Neuronal stem cell (in vitro differentiated cells): ENCODE measurements around the gene AUTS2.

ENCODE experiments used
- DNase-seq: peaks from one replicate; pipeline ENCODE4 v3.0.0-alpha.2; 2013; ENCODE audit warnings: low spot score
- H2AFZ ChIP-seq: one replicate; pipeline ENCODE4 v1.6.1; 2013; ENCODE audit warnings: mild to moderate bottlenecking, low read length, inconsistent platforms
- H2AK5ac ChIP-seq: 2 replicates; pipeline ENCODE4 v1.6.1; 2013; ENCODE audit warnings: low read depth, mild to moderate bottlenecking, inconsistent platforms, low read length, moderate library complexity, mixed read lengths
- H2BK120ac ChIP-seq: 2 replicates; pipeline ENCODE4 v1.6.1; 2013; ENCODE audit warnings: low read depth, mild to moderate bottlenecking, inconsistent platforms, low read length, moderate library complexity, mixed read lengths
- H2BK12ac ChIP-seq: one replicate; pipeline ENCODE4 v1.6.1; 2013; ENCODE audit warnings: low read length, inconsistent platforms
- H2BK15ac ChIP-seq: 2 replicates; pipeline ENCODE4 v1.6.1; 2013; ENCODE audit warnings: mild to moderate bottlenecking, low read length, inconsistent platforms, mixed read lengths
- H2BK5ac ChIP-seq: one replicate; pipeline ENCODE4 v1.6.1; 2013; ENCODE audit warnings: inconsistent platforms, mild to moderate bottlenecking, low read length, moderate library complexity
- H3K14ac ChIP-seq: one replicate; pipeline ENCODE4 v1.6.1; 2013; ENCODE audit warnings: low read length, inconsistent platforms
- H3K18ac ChIP-seq: 2 replicates; pipeline ENCODE4 v1.6.1; 2013; ENCODE audit warnings: low read length, inconsistent platforms
- H3K23ac ChIP-seq: 2 replicates; pipeline ENCODE4 v1.6.1; 2013; ENCODE audit warnings: low read depth, mild to moderate bottlenecking, mixed read lengths, low read length, inconsistent platforms; ENCODE audit not compliant: poor library complexity
- H3K27ac ChIP-seq: replicated peaks from 3 replicates; pipeline ENCODE4 v1.5.1; 2013; ENCODE audit warnings: low read length, inconsistent platforms
- H3K27me3 ChIP-seq, 3 experiments: 2 replicates each; pipeline ENCODE4 v1.6.1; 2013; ENCODE audit warnings: low read length in 3 of 3, mild to moderate bottlenecking in 2 of 3, inconsistent platforms in 1 of 3, low read depth in 1 of 3, mixed read lengths in 1 of 3, moderate library complexity in 1 of 3; ENCODE audit not compliant: control insufficient read depth in 3 of 3, insufficient read depth in 3 of 3
- H3K36me3 ChIP-seq, 2 donors: replicated peaks in 1 of 2; 2 replicates each; pipeline ENCODE4 v1.6.1; 2013; ENCODE audit warnings: low read length in 2 of 2; ENCODE audit not compliant: control insufficient read depth in 2 of 2, insufficient read depth in 2 of 2
- H3K4ac ChIP-seq: 2 replicates; pipeline ENCODE4 v1.6.1; 2013; ENCODE audit warnings: inconsistent platforms, mild to moderate bottlenecking, low read length, moderate library complexity
- H3K4me1 ChIP-seq, 2 donors: 1 replicate in 1 of 2; 2 replicates in 1 of 2; pipeline ENCODE4 v1.6.1; 2013; ENCODE audit warnings: low read length in 2 of 2, low read depth in 1 of 2; ENCODE audit not compliant: control insufficient read depth in 2 of 2, insufficient read depth in 1 of 2
- H3K4me2 ChIP-seq: one replicate; pipeline ENCODE4 v1.6.1; 2013; ENCODE audit warnings: mild to moderate bottlenecking, low read length, inconsistent platforms; ENCODE audit not compliant: insufficient read depth, poor library complexity, severe bottlenecking
- H3K4me3 ChIP-seq, 2 donors: 2 replicates each; pipeline ENCODE4 v1.5.1; 2013; ENCODE audit warnings: low read length in 2 of 2, mild to moderate bottlenecking in 2 of 2, inconsistent platforms in 1 of 2, moderate library complexity in 1 of 2
- H3K79me1 ChIP-seq: one replicate; pipeline ENCODE4 v1.6.1; 2013; ENCODE audit warnings: low read depth, mild to moderate bottlenecking, inconsistent platforms, low read length, moderate library complexity
- H3K9ac ChIP-seq: one replicate; pipeline ENCODE4 v1.6.1; 2013; ENCODE audit warnings: mild to moderate bottlenecking, low read depth, low read length, inconsistent platforms; ENCODE audit not compliant: poor library complexity
- H3K9me3 ChIP-seq, 2 donors: replicated peaks in 1 of 2; 2 replicates each; pipeline versions ENCODE3 to v1.6.1; 2013; ENCODE audit warnings: low read length in 2 of 2, mild to moderate bottlenecking in 2 of 2, inconsistent platforms in 1 of 2, low read depth in 1 of 2, mixed read lengths in 1 of 2, moderate library complexity in 1 of 2; ENCODE audit not compliant: control insufficient read depth in 2 of 2, insufficient read depth in 1 of 2
- H4K8ac ChIP-seq: one replicate; pipeline ENCODE4 v1.6.1; 2013; ENCODE audit warnings: low read depth, mild to moderate bottlenecking, inconsistent platforms, low read length, moderate library complexity
- H4K91ac ChIP-seq: one replicate; pipeline ENCODE4 v1.6.1; 2013; ENCODE audit warnings: low read length, low read depth, mild to moderate bottlenecking, inconsistent platforms; ENCODE audit not compliant: poor library complexity
- WGBS, 2 donors: extraction: QIAGEN DNeasy Blood & Tissue Kit; methylation state at CpG; one replicate each; pipeline ENCODE4 v1.1.7; 2013; ENCODE audit warnings: missing lambda C conversion rate in 2 of 2, mixed read lengths in 1 of 2; ENCODE audit not compliant: insufficient read length in 2 of 2, insufficient replicate concordance in 1 of 2; ENCODE audit errors: extremely low coverage in 2 of 2; 5-methylcytosine and 5-hydroxymethylcytosine counted together

The AUTS2 gene

GRCh38 chr7:70030745-70031144 lies 432.5 kb downstream of the AUTS2 start:
- Histone ChIP-seq H3K9me3 (peaks cover 0 to 7% of the 10 kb centered on the region in 2 donors), H3K14ac (no peak overlapping the region), H3K4me1 (peaks cover 4 to 11% of the 10 kb centered on the region in 2 donors), H3K23ac (no peak overlapping the region), H2AFZ (no peak overlapping the region), H3K27me3 (no peaks in the 10 kb centered on the region), H3K18ac (no peak overlapping the region), H2BK12ac (no peak overlapping the region), H3K36me3 (no peaks in the 10 kb centered on the region), H2AK5ac (no peak overlapping the region), H4K91ac (no peak overlapping the region), H3K4ac (no peak overlapping the region), H2BK5ac (no peak overlapping the region), H3K4me3 (no peak overlapping the region), H3K79me1 (no peaks in the 10 kb centered on the region), H4K8ac (no peak overlapping the region), H3K27ac (no peak overlapping the region), H2BK15ac (no peak overlapping the region), H2BK120ac (no peak overlapping the region), H3K4me2 (no peak overlapping the region), H3K9ac (no peak overlapping the region)
- WGBS, 2 donors = no CpG with 5 or more reads among the region's 3 CpGs
- no peak for DNase-seq

- H3K27me3 ChIP-seq = no peaks in the 10 kb centered on the region
- no peak overlapping the region for H2BK120ac ChIP-seq
- H3K14ac ChIP-seq = no peak overlapping the region
- H3K9me3 ChIP-seq = peaks cover 0 to 7% of the 10 kb centered on the region in 2 donors
- H3K27ac ChIP-seq = no peak overlapping the region
- no peak overlapping the region for H4K91ac ChIP-seq
- H2BK15ac ChIP-seq = no peak overlapping the region
- no peak overlapping the region for H3K4ac ChIP-seq
- H2BK5ac ChIP-seq = no peak overlapping the region
- H2AFZ ChIP-seq = no peak overlapping the region
- no peaks in the 10 kb centered on the region for H3K79me1 ChIP-seq
- no peak overlapping the region for H3K18ac ChIP-seq
- H2AK5ac ChIP-seq = no peak overlapping the region
- H3K23ac ChIP-seq = no peak overlapping the region
- no peaks in the 10 kb centered on the region for H3K36me3 ChIP-seq
- no peak overlapping the region for H3K4me2 ChIP-seq
- no peak overlapping the region for H3K9ac ChIP-seq
- WGBS, 2 donors = no CpG with 5 or more reads among the region's 4 CpGs
- H3K4me3 ChIP-seq = no peak overlapping the region
- H4K8ac ChIP-seq = no peak overlapping the region
- peaks cover 0 to 11% of the 10 kb centered on the region in 2 donors for H3K4me1 ChIP-seq
- DNase-seq = no peak
- H2BK12ac ChIP-seq = no peak overlapping the region
These were observed 433.0 kb downstream of the AUTS2 start for GRCh38 chr7:70031245-70031644.

- no peaks in the 10 kb centered on the region for H3K79me1 ChIP-seq
- no peak overlapping the region for H3K23ac ChIP-seq
- no peak overlapping the region for H2AK5ac ChIP-seq
- H3K4me1 ChIP-seq = peaks cover 0 to 11% of the 10 kb centered on the region in 2 donors
- no peak overlapping the region for H3K4me3 ChIP-seq
- H2BK5ac ChIP-seq = no peak overlapping the region
- H2AFZ ChIP-seq = no peak overlapping the region
- H3K18ac ChIP-seq = no peak overlapping the region
- no peak overlapping the region for H3K4ac ChIP-seq
- H4K91ac ChIP-seq = no peak overlapping the region
- H2BK12ac ChIP-seq = no peak overlapping the region
- H2BK15ac ChIP-seq = no peak overlapping the region
- H4K8ac ChIP-seq = no peak overlapping the region
- no peak overlapping the region for H2BK120ac ChIP-seq
- peaks cover 0 to 7% of the 10 kb centered on the region in 2 donors for H3K9me3 ChIP-seq
- no peaks in the 10 kb centered on the region for H3K36me3 ChIP-seq
- H3K27me3 ChIP-seq = no peaks in the 10 kb centered on the region
- no peak overlapping the region for H3K14ac ChIP-seq
- DNase-seq = no peak
- no peak overlapping the region for H3K27ac ChIP-seq
- H3K9ac ChIP-seq = no peak overlapping the region
- no peak overlapping the region for H3K4me2 ChIP-seq
These were observed 434.4 kb downstream of the AUTS2 start for GRCh38 chr7:70032649-70033048.

GRCh38 chr7:70033226-70033625 lies 435.0 kb downstream of the AUTS2 start:
- no peak overlapping the region for H3K18ac ChIP-seq
- no peak overlapping the region for H2AFZ ChIP-seq
- H3K4me2 ChIP-seq = no peak overlapping the region
- no peaks in the 10 kb centered on the region for H3K79me1 ChIP-seq
- no peak for DNase-seq
- H3K27me3 ChIP-seq = no peaks in the 10 kb centered on the region
- H2BK120ac ChIP-seq = no peak overlapping the region
- no peak overlapping the region for H2BK15ac ChIP-seq
- H3K4me1 ChIP-seq = peaks cover 0 to 11% of the 10 kb centered on the region in 2 donors
- no peaks in the 10 kb centered on the region for H3K36me3 ChIP-seq
- no peak overlapping the region for H3K9ac ChIP-seq
- H3K23ac ChIP-seq = no peak overlapping the region
- H2BK5ac ChIP-seq = no peak overlapping the region
- H2AK5ac ChIP-seq = no peak overlapping the region
- H3K9me3 ChIP-seq = peaks cover 0 to 7% of the 10 kb centered on the region in 2 donors
- H3K14ac ChIP-seq = no peak overlapping the region
- H4K8ac ChIP-seq = no peak overlapping the region
- H3K4me3 ChIP-seq = no peak overlapping the region
- no peak overlapping the region for H3K27ac ChIP-seq
- H2BK12ac ChIP-seq = no peak overlapping the region
- H4K91ac ChIP-seq = no peak overlapping the region
- H3K4ac ChIP-seq = no peak overlapping the region
